GM23338 (cell line): ENCODE measurements around the gene EXD3.

Source experiments
- CREB1 ChIP-seq: fragments of 250-450 bp; sonication (Bioruptor Pico); IDR thresholded peaks from 2 replicates; pipeline ENCODE4 v1.5.0; 2020; ENCODE audit warnings: low read depth, mild to moderate bottlenecking, moderate library complexity
- CTCF ChIP-seq, 2 experiments: fragments of 200-600 bp in 1 of 2; sonication (generic) in 1 of 2; conservative IDR thresholded peaks; 2 replicates each; pipeline versions ENCODE4 v1.5.1 to v1.6.1; 2016 to 2017; ENCODE audit warnings: antibody characterized with exemption in 2 of 2, low read depth in 2 of 2, mild to moderate bottlenecking in 2 of 2, moderate library complexity in 1 of 2
- EZH2 ChIP-seq: fragments of 200-600 bp; sonication (generic); IDR thresholded peaks from one replicate; pipeline ENCODE4 v1.8.0; 2017; ENCODE audit warnings: antibody characterized with exemption, mild to moderate bottlenecking, low read depth; ENCODE audit not compliant: unreplicated experiment
- EZH2phosphoT487 ChIP-seq: fragments of 200-600 bp; sonication (generic); IDR thresholded peaks from one replicate; pipeline ENCODE4 v1.8.1; 2018; ENCODE audit warnings: antibody characterized with exemption; ENCODE audit not compliant: unreplicated experiment
- JUNB ChIP-seq: IDR thresholded peaks from one replicate; pipeline ENCODE4 v1.6.1; 2016; ENCODE audit warnings: antibody characterized with exemption; ENCODE audit not compliant: unreplicated experiment
- NANOG ChIP-seq: IDR thresholded peaks from 2 replicates; pipeline ENCODE4 v1.6.1; 2016; ENCODE audit warnings: antibody characterized with exemption, borderline replicate concordance
- POLR2AphosphoS5 ChIP-seq: IDR thresholded peaks from 2 replicates; pipeline ENCODE4 v1.6.1; 2016; ENCODE audit warnings: antibody characterized with exemption, low read depth
- REST ChIP-seq: IDR thresholded peaks from one replicate; pipeline ENCODE4 v1.6.1; 2018; ENCODE audit warnings: antibody characterized with exemption; ENCODE audit not compliant: unreplicated experiment
- ZNF462 ChIP-seq: fragments of 250-450 bp; sonication (Bioruptor Pico); IDR thresholded peaks from 2 replicates; pipeline ENCODE4 v1.5.0; 2020; ENCODE audit warnings: mild to moderate bottlenecking, moderate library complexity

- TF ChIP-seq ZNF462 (CRISPR knock-in tag) (no peak), EZH2 (no peak), CTCF (conservative IDR thresholded peaks at IDR 0.05; ENCODE audit: low read depth in 2 of 2) (no peak), CREB1 (no peak), POLR2AphosphoS5 (no peak), JUNB (no peak), NANOG (no peak), EZH2phosphoT487 (no peak), REST (no peak)
Observed at GRCh38 chr9:137380171-137380570, 42.8 kb downstream of the EXD3 start.
